ENCODE measurements around the gene HOXA5. TPM values are rescaled to one million over a fixed set of nuclear protein-coding genes. Genes with fewer than 3 reads are reported as not detected.

The HOXA5 gene
- total RNA-seq, 1 donor from 2014 or later, result 4.2 TPM

DNA sequence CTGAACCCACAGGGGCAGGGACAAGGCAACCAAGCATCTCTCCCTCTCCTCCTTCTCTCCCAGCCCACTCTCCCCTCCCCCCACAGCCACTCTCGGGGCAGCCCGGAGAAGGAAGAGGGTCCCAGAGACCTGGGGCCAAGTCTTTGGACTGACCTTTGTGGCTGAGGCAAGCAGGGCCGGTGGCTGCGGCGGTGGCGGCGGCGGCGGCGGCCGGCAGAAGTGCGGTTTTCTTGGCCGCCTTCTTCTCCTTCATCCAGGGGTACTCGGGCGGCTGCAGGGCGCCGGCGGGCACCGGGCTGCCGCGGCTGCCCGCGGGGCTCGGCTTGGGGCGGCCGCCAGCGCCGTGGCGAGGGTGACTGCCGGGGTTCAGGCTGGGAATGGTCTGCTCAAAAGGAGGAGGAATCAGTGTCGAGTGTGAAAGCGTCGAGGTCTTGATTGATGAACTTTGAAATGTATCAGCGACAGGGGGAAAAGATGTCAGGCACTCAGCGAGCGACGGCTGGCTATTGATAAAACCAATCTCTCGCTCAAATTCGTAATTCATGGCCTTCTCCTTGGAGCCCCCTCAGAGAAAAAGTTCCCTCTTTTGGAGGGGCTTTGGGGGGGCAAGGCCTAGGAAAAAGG lies 41.4 kb downstream of the HOXA5 start:
- H3K27ac ChIP-seq (ENCODE audit: low read depth, low read length), result no peak overlapping the region
- H3K9me3 ChIP-seq (ENCODE audit: control insufficient read depth in 3 of 3, low read length in 3 of 3), result no peaks in the 10 kb centered on the region
- no peak overlapping the region for H3K9ac ChIP-seq (ENCODE audit: low read depth in 1 of 3, low read length in 3 of 3)
- H3K4me1 ChIP-seq (ENCODE audit: control insufficient read depth in 3 of 3, insufficient read depth in 3 of 3, low read length in 3 of 3), result peaks cover 16 to 24% (median 23%) of the 10 kb centered on the region in 3 donors
- H3K4me3 ChIP-seq (ENCODE audit: low read length in 3 of 3), result no peak overlapping the region
- H3K27me3 ChIP-seq (ENCODE audit: control insufficient read depth in 3 of 3, insufficient read depth in 3 of 3, low read length in 3 of 3), result peaks cover 0 to 5% (median 0%) of the 10 kb centered on the region in 3 donors
- peaks cover 0 to 6% (median 0%) of the 10 kb centered on the region in 3 donors for H3K36me3 ChIP-seq (ENCODE audit: control insufficient read depth in 3 of 3, insufficient read depth in 3 of 3, low read length in 3 of 3)

DNA sequence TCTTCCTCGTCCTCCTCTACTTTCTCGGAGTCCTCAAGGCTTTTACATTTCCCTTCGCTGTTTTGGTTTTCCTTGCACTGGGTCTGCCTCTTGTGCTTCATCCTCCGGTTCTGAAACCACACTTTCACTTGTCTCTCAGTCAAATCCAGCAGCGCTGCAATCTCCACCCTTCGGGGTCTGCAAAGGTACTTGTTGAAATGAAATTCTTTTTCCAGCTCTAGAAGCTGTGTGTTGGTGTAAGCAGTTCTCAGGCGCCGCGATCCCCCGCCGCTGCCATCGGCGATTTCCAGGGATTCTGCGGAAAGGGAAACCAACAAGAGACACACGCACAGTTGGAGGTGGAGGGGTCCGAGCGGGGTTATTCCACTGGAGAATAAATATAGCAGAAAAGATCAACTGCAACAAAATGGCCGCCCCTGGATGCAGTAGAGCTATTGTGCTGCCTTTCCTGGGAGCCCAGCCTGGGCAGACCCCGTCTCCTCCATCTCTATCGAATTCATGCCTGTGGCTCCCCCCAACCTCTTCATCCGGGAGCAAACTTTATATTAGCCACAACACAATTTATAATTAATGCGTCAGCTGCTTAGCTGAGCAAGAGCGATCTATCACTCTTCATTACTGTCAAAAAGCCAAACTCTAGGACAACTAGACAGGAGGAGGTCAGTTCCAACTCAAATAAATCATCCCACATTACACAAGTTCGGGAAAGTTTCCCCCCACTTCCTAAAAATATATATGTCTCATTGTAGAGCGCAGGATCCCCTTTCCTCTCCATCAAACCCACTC lies 42.1 kb downstream of the HOXA5 start:
- Histone ChIP-seq H3K9me3 (ENCODE audit: control insufficient read depth in 3 of 3, low read length in 3 of 3) (no peaks in the 10 kb centered on the region), H3K27me3 (ENCODE audit: control insufficient read depth in 3 of 3, insufficient read depth in 3 of 3, low read length in 3 of 3) (peaks cover 0 to 5% (median 0%) of the 10 kb centered on the region in 3 donors), H3K27ac (ENCODE audit: low read depth, low read length) (no peak overlapping the region), H3K4me3 (ENCODE audit: low read length in 3 of 3) (no peak overlapping the region), H3K4me1 (ENCODE audit: control insufficient read depth in 3 of 3, insufficient read depth in 3 of 3, low read length in 3 of 3) (peaks cover 19 to 26% (median 23%) of the 10 kb centered on the region in 3 donors), H3K36me3 (ENCODE audit: control insufficient read depth in 3 of 3, insufficient read depth in 3 of 3, low read length in 3 of 3) (peaks cover 0 to 6% (median 0%) of the 10 kb centered on the region in 3 donors), H3K9ac (ENCODE audit: low read depth in 1 of 3, low read length in 3 of 3) (no peak overlapping the region)

DNA sequence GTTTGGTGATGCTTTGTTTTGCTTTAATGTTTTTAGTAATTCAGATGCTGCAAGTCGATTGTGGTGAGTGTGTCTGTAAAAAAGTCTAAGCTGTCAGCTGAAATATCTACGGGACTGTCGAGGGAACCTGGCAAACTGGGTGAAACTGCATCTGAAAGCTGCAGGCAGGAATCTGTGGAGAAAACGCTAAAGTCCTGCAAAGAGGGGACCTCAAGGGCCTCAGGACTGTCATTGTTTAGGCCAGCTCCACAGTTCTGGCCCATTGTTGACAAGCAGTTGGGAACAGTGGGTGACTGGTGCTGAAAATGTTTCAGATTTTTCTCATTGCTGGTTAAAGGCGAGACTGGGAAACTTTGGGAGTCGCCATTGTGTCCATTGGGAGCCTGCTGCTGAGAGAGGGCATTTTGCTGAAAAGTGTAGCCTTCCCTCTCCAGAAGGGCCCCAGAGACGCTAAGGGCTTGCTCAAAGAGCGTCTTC lies 42.7 kb downstream of the HOXA5 start:
- Histone ChIP-seq H3K4me1 (ENCODE audit: control insufficient read depth in 3 of 3, insufficient read depth in 3 of 3, low read length in 3 of 3) (peaks cover 16 to 24% (median 18%) of the 10 kb centered on the region in 3 donors), H3K27me3 (ENCODE audit: control insufficient read depth in 3 of 3, insufficient read depth in 3 of 3, low read length in 3 of 3) (peaks cover 0 to 5% (median 0%) of the 10 kb centered on the region in 3 donors), H3K4me3 (ENCODE audit: low read length in 3 of 3) (no peak overlapping the region), H3K9ac (ENCODE audit: low read depth in 1 of 3, low read length in 3 of 3) (peak overlapping the region in 1 of 3 donors; percentile 8), H3K9me3 (ENCODE audit: control insufficient read depth in 3 of 3, low read length in 3 of 3) (no peaks in the 10 kb centered on the region), H3K36me3 (ENCODE audit: control insufficient read depth in 3 of 3, insufficient read depth in 3 of 3, low read length in 3 of 3) (peaks cover 0 to 6% (median 0%) of the 10 kb centered on the region in 3 donors), H3K27ac (ENCODE audit: low read depth, low read length) (no peak overlapping the region)

DNA sequence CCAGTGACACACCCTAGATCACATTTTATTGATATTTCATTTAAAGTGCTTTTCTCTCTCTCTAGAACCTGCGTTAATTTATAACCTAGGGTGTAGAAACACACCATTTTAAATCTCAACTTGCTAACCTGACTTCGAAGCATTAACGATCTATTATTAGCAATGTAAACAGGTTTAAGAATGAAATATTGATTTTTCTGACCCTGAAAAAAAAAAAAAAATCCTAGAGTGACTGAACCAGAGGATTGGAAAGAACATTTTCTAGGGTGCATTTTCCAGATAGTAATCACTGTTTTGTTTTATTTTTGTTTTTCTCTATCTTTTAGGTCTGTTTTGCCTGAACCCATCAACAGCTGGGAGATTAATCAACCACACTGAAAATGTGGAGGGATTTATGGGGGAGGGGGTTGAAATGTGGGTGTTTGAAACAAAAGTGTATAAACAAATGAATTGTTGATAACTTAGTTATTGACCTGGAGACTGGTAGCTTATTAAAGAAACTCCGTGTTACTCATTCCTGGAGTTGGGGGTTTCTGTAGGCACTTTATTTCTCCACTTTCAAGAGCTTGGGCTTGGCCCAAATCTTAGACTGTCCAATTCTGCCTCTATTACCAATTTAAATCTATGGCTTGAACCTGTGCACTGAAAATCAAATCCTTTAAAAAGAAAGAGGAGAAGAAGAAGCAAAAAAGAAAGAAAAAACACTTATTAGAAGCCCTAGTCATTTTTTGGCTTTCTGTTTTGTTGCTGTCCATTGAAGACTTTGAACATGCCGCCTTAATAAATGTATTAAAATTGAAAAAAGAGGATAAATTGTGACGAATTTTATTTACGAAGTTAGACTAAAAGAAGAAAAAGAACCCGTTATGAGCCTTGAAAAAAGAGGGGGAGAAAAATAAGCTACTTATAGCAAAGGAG lies 43.8 kb downstream of the HOXA5 start:
- H3K27ac ChIP-seq (ENCODE audit: low read depth, low read length), result no peak overlapping the region
- H3K4me1 ChIP-seq (ENCODE audit: control insufficient read depth in 3 of 3, insufficient read depth in 3 of 3, low read length in 3 of 3), result peaks cover 16 to 24% (median 21%) of the 10 kb centered on the region in 3 donors
- H3K4me3 ChIP-seq (ENCODE audit: low read length in 3 of 3), result no peak overlapping the region
- H3K9ac ChIP-seq (ENCODE audit: low read depth in 1 of 3, low read length in 3 of 3), result no peak overlapping the region
- H3K9me3 ChIP-seq (ENCODE audit: control insufficient read depth in 3 of 3, low read length in 3 of 3), result no peaks in the 10 kb centered on the region
- H3K27me3 ChIP-seq (ENCODE audit: control insufficient read depth in 3 of 3, insufficient read depth in 3 of 3, low read length in 3 of 3), result peaks cover 0 to 5% (median 0%) of the 10 kb centered on the region in 3 donors
- peaks cover 0 to 6% (median 0%) of the 10 kb centered on the region in 3 donors for H3K36me3 ChIP-seq (ENCODE audit: control insufficient read depth in 3 of 3, insufficient read depth in 3 of 3, low read length in 3 of 3)

DNA sequence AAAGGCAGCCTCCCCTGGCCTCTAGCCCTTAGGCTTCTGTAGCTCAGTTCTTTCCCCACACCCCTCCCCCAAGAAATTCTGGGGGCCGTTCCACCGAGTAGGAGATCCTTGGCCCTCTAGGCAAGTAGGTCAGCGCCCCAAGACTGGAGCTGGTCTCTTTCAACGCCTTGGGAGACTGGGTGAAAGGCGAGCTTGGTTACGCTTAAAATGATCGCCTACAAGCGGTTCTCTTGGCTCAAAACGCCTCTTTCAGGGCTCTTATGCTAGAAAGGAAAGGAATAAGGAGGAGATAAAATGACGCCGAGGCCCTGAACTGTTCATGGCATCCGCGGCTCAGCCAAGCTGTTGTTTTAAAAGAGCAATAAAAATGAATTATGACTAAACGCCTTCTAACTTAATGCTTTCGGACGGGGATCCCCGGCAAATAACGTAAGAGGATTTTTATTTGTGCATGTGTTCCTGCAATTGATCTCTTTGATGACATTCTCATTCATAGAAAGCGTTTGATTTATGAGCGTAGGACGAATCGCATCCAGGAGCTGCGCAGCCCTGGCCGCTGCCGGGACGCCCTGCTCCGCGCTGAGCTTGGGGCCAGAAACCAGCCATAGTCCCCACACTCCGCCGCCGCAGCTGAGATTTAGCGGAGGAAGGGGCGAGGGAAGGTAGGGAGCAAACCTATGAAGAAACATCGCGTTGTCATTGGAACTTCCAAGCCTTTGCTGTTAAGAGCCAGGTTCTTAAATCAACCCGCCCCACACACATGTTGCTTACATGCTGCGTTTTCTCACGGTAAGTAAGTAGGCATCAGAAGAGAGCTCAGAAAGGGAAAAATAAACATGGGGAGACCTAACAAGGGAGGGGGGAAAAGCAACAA lies 44.7 kb downstream of the HOXA5 start:
- Histone ChIP-seq H3K4me1 (ENCODE audit: control insufficient read depth in 3 of 3, insufficient read depth in 3 of 3, low read length in 3 of 3) (peaks cover 13 to 24% (median 21%) of the 10 kb centered on the region in 3 donors), H3K9ac (ENCODE audit: low read depth in 1 of 3, low read length in 3 of 3) (peak overlapping the region in 2 of 3 donors; percentile 34 to 35), H3K27me3 (ENCODE audit: control insufficient read depth in 3 of 3, insufficient read depth in 3 of 3, low read length in 3 of 3) (peaks cover 0 to 5% (median 0%) of the 10 kb centered on the region in 3 donors), H3K9me3 (ENCODE audit: control insufficient read depth in 3 of 3, low read length in 3 of 3) (no peaks in the 10 kb centered on the region), H3K36me3 (ENCODE audit: control insufficient read depth in 3 of 3, insufficient read depth in 3 of 3, low read length in 3 of 3) (peaks cover 0 to 6% (median 0%) of the 10 kb centered on the region in 3 donors), H3K4me3 (ENCODE audit: low read length in 3 of 3) (peak overlapping the region in 1 of 3 donors; percentile 41), H3K27ac (ENCODE audit: low read depth, low read length) (peak overlapping the region; percentile 80)

DNA sequence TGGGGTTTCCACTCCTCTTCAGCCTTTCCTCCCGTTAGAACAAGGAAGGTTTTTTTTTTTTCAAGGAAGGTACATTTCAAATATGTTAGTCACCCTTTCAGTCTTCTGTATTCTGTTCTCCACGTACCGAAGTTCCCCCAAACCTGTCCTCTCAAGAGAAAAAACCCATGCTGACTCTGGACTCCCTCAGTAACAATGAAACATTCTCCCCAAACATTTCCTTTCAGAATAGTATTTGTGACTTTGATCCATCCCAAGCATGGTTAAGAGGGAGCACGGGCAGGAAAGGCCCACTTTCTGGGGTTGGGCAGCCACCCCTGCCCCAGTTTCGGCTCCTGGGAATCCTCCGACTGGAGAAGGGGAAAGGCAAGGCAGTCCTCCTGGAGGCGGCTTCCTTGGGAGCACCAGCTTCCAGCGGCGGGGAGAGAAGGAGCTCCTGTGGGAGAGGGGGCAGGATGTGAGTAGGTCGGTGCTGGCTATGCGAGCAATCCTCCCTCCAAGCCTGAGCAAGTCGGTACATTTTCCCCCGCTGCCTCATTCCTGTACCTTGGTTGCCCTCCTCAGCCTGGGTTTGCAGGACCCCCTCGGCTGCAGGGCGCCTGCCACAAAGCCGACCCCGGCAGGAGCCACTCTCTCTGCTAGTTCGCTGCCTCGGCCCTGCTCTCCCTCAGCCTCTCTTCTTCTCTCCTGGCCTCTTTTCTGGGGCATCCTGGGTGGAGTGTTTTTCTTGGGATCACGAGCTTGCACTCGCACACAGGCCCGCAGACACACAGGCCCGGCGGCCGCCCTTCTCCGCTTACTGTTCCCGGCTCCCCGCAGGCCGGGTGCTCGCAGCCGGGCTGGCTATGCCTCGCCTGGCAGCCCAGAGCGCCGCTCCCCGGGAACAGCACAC lies 45.5 kb downstream of the HOXA5 start:
- Histone ChIP-seq H3K27me3 (ENCODE audit: control insufficient read depth in 3 of 3, insufficient read depth in 3 of 3, low read length in 3 of 3) (peaks cover 0 to 2% (median 0%) of the 10 kb centered on the region in 3 donors), H3K27ac (ENCODE audit: low read depth, low read length) (peak overlapping the region; percentile 80), H3K9me3 (ENCODE audit: control insufficient read depth in 3 of 3, low read length in 3 of 3) (no peaks in the 10 kb centered on the region), H3K9ac (ENCODE audit: low read depth in 1 of 3, low read length in 3 of 3) (peak overlapping the region; percentile 20 to 35 (median 33)), H3K36me3 (ENCODE audit: control insufficient read depth in 3 of 3, insufficient read depth in 3 of 3, low read length in 3 of 3) (peaks cover 0 to 6% (median 0%) of the 10 kb centered on the region in 3 donors), H3K4me3 (ENCODE audit: low read length in 3 of 3) (peak overlapping the region; percentile 35 to 90 (median 89)), H3K4me1 (ENCODE audit: control insufficient read depth in 3 of 3, insufficient read depth in 3 of 3, low read length in 3 of 3) (peaks cover 13 to 24% (median 21%) of the 10 kb centered on the region in 3 donors)

GRCh38 chr7:27096768-27097514 lies 46.5 kb downstream of the HOXA5 start:
- peaks cover 13 to 24% (median 21%) of the 10 kb centered on the region in 3 donors for H3K4me1 ChIP-seq (ENCODE audit: control insufficient read depth in 3 of 3, insufficient read depth in 3 of 3, low read length in 3 of 3)
- peaks cover 0 to 2% (median 0%) of the 10 kb centered on the region in 3 donors for H3K27me3 ChIP-seq (ENCODE audit: control insufficient read depth in 3 of 3, insufficient read depth in 3 of 3, low read length in 3 of 3)
- H3K9me3 ChIP-seq (ENCODE audit: control insufficient read depth in 3 of 3, low read length in 3 of 3), result no peaks in the 10 kb centered on the region
- H3K36me3 ChIP-seq (ENCODE audit: control insufficient read depth in 3 of 3, insufficient read depth in 3 of 3, low read length in 3 of 3), result peaks cover 0 to 6% (median 0%) of the 10 kb centered on the region in 3 donors
- peak overlapping the region; percentile 80 for H3K27ac ChIP-seq (ENCODE audit: low read depth, low read length)
- peak overlapping the region; percentile 87 to 89 (median 88) for H3K9ac ChIP-seq (ENCODE audit: low read depth in 1 of 3, low read length in 3 of 3)
- peak overlapping the region; percentile 86 to 90 (median 89) for H3K4me3 ChIP-seq (ENCODE audit: low read length in 3 of 3)

Measured in skeletal muscle tissue (tissue), 4 donors.